AG09319 (cell line): ENCODE results near the gene DMC1.

Source experiments
- DNase-seq: peaks from one replicate; pipeline ENCODE4 v3.0.0-alpha.2; 2010; ENCODE audit warnings: low read depth; ENCODE audit errors: extremely low read depth
- CTCF ChIP-seq: IDR thresholded peaks from 2 replicates; pipeline ENCODE4 v1.5.1; 2011; ENCODE audit warnings: low read depth, mild to moderate bottlenecking, inconsistent platforms, low read length, moderate library complexity

The DMC1 gene

GRCh38 chr22:38484244-38484643 is 85.7 kb downstream of the DMC1 start:
- no peak for TF ChIP-seq CTCF
- no peak for DNase-seq

GRCh38 chr22:38482662-38483308 is 87.2 kb downstream of the DMC1 start:
- no peak for TF ChIP-seq CTCF
- no peak for DNase-seq

GRCh38 chr22:38481871-38482332 is 88.1 kb downstream of the DMC1 start:
- DNase-seq = no peak
- no peak for TF ChIP-seq CTCF

- no peak for DNase-seq
- no peak for TF ChIP-seq CTCF
These were observed 88.7 kb downstream of the DMC1 start for GRCh38 chr22:38481162-38481870.

GRCh38 chr22:38479096-38479837 is 90.7 kb downstream of the DMC1 start:
- DNase-seq = no peak
- no peak for TF ChIP-seq CTCF

GRCh38 chr22:38477585-38477984 is 92.4 kb downstream of the DMC1 start:
- no peak for DNase-seq
- TF ChIP-seq CTCF = no peak
